Measurements from ENCODE around the gene STXBP6.
"Not testable (repeated sequence)": the region's sequence is repeated elsewhere in the genome, so short reads cannot be mapped to it uniquely, and the experiment has no call there.

Gene STXBP6

GRCh38 chr14:24948261-24948847 lies 101.6 kb downstream of the STXBP6 start:
- DNase-seq = no peak

- DNase-seq = no peak
These were observed 102.8 kb downstream of the STXBP6 start for GRCh38 chr14:24947131-24947530.

GRCh38 chr14:24944800-24945199 lies 105.1 kb downstream of the STXBP6 start:
- DNase-seq = no peak

GRCh38 chr14:24943024-24943423 lies 106.9 kb downstream of the STXBP6 start:
- DNase-seq = no peak

- DNase-seq = no peak
These were observed 108.2 kb downstream of the STXBP6 start for GRCh38 chr14:24941719-24942118.

- no peak for DNase-seq
These were observed 109.6 kb downstream of the STXBP6 start for GRCh38 chr14:24940213-24940783.

- no peak for DNase-seq
These were observed 111.4 kb downstream of the STXBP6 start for GRCh38 chr14:24938593-24938992.

GRCh38 chr14:24937300-24937699 lies 112.6 kb downstream of the STXBP6 start:
- DNase-seq = no peak

- not testable (repeated sequence) for DNase-seq
These were observed 113.2 kb downstream of the STXBP6 start for GRCh38 chr14:24936773-24937172.

GRCh38 chr14:24935796-24936195 lies 114.2 kb downstream of the STXBP6 start:
- no peak for DNase-seq

- DNase-seq = no peak
These were observed 121.5 kb downstream of the STXBP6 start for GRCh38 chr14:24928386-24928900.

GRCh38 chr14:24927809-24928208 lies 122.1 kb downstream of the STXBP6 start:
- no peak for DNase-seq

- DNase-seq = no peak
These were observed 124.1 kb downstream of the STXBP6 start for GRCh38 chr14:24925771-24926374.

GRCh38 chr14:24924544-24924943 lies 125.4 kb downstream of the STXBP6 start:
- DNase-seq = no peak

GRCh38 chr14:24921903-24922302 lies 128.0 kb downstream of the STXBP6 start:
- no peak for DNase-seq

GRCh38 chr14:24920265-24921075 lies 129.5 kb downstream of the STXBP6 start:
- DNase-seq = no peak

GRCh38 chr14:24918822-24919221 lies 131.1 kb downstream of the STXBP6 start:
- DNase-seq = no peak

- no peak for DNase-seq
These were observed 133.9 kb downstream of the STXBP6 start for GRCh38 chr14:24915958-24916595.

GRCh38 chr14:24915403-24915921 lies 134.5 kb downstream of the STXBP6 start:
- no peak for DNase-seq

GRCh38 chr14:24913746-24914145 lies 136.2 kb downstream of the STXBP6 start:
- no peak for DNase-seq

GRCh38 chr14:24913021-24913420 lies 136.9 kb downstream of the STXBP6 start:
- DNase-seq = no peak

- no peak for DNase-seq
These were observed 138.4 kb downstream of the STXBP6 start for GRCh38 chr14:24911324-24912109.

All from activated CD4-positive, CD25-positive, alpha-beta regulatory T cell treated with anti-CD3 and anti-CD28 coated beads, Interleukin-2, amount 50 U/mL, for 72 hours (primary cell).